Uterus (tissue), 2 donors: ENCODE results near the gene THRB.

ENCODE experiments used
- CTCF ChIP-seq, 4 experiments: fragments of 200-600 bp in 2 of 4; fragments of 450-650 bp in 2 of 4; sonication (generic) in 2 of 4; IDR thresholded peaks; one replicate each; pipeline ENCODE4 v1.5.1; 2016 to 2019; ENCODE audit warnings: antibody characterized with exemption in 4 of 4, mild to moderate bottlenecking in 2 of 4, moderate library complexity in 1 of 4
- POLR2A ChIP-seq, 2 donors: fragments of 450-650 bp; IDR thresholded peaks; one replicate each; pipeline ENCODE4 v1.6.1; 2016; ENCODE audit warnings: antibody characterized with exemption in 2 of 2, mild to moderate bottlenecking in 1 of 2, moderate library complexity in 1 of 2

- TF ChIP-seq POLR2A (IDR thresholded peaks at IDR 0.05) (no peak), CTCF (IDR thresholded peaks at IDR 0.05) (no peak)
Measured at GRCh38 chr3:24481193-24481592, 13.5 kb downstream of the THRB start.
